AG08396 (cell line): ENCODE results near the gene CCDC6.
"Not testable (repeated sequence)": the region's sequence is repeated elsewhere in the genome, so short reads cannot be mapped to it uniquely, and the experiment has no call there.

Experiments used
- DNase-seq: peaks from one replicate; pipeline ENCODE4 v3.0.0; 2012; ENCODE audit warnings: low spot score, mixed read lengths

CCDC6 gene

GRCh38 chr10:59754951-59755350 is 151.4 kb downstream of the CCDC6 start:
- DNase-seq = no peak

- no peak for DNase-seq
These were observed 153.1 kb downstream of the CCDC6 start, which contains the start of gene MRLN for GRCh38 chr10:59753267-59753666. MRLN (minus strand) TSS chr10:59753455.

GRCh38 chr10:59752278-59752940 is 153.9 kb downstream of the CCDC6 start:
- no peak for DNase-seq

- DNase-seq = peak; percentile 26
These were observed 156.0 kb downstream of the CCDC6 start for GRCh38 chr10:59750155-59750945.

- no peak for DNase-seq
These were observed 157.5 kb downstream of the CCDC6 start for GRCh38 chr10:59748834-59749233.

GRCh38 chr10:59745163-59745650 is 161.1 kb downstream of the CCDC6 start:
- no peak for DNase-seq

- DNase-seq = not testable (repeated sequence)
These were observed 161.6 kb downstream of the CCDC6 start for GRCh38 chr10:59744762-59745161.

GRCh38 chr10:59744156-59744555 is 162.2 kb downstream of the CCDC6 start:
- DNase-seq = not testable (repeated sequence)

GRCh38 chr10:59741583-59741982 is 164.8 kb downstream of the CCDC6 start:
- DNase-seq = no peak

GRCh38 chr10:59741048-59741447 is 165.3 kb downstream of the CCDC6 start:
- no peak for DNase-seq
